Measurements from ENCODE around the gene FOXN3.

FOXN3 gene, protein sequence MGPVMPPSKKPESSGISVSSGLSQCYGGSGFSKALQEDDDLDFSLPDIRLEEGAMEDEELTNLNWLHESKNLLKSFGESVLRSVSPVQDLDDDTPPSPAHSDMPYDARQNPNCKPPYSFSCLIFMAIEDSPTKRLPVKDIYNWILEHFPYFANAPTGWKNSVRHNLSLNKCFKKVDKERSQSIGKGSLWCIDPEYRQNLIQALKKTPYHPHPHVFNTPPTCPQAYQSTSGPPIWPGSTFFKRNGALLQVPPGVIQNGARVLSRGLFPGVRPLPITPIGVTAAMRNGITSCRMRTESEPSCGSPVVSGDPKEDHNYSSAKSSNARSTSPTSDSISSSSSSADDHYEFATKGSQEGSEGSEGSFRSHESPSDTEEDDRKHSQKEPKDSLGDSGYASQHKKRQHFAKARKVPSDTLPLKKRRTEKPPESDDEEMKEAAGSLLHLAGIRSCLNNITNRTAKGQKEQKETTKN

GRCh38 chr14:89417091-89417464 lies at the start of gene FOXN3:
Gene FOXN3, minus strand, starts transcription at chr14:89417233. Its CDS starts 4,757 bp downstream, at chr14:89412476.
- peak; percentile 91 for DNase-seq (ENCODE audit: low spot score)

GRCh38 chr14:89466484-89466883 lies 49.5 kb upstream of the FOXN3 start:
- DNase-seq (ENCODE audit: low spot score), result no peak

DNA sequence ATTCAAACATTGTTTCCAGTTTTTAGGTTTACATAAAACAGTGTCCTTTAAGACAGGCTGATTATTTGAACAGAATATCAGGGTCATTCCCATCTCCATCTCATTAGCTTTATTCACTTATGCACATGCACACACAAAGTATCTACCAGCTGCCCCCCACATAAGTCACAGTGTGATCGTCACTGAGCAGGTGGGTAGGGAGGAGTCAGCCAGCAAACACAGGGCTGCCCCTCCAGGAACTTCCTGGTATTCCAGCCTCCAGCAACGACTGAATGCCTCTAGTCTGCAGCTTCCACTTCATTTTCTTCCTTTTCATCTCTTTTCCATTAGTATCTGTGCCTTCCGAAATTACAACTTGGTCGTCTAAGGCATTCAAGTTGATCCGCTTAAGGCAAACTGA lies 48.8 kb upstream of the FOXN3 start:
- DNase-seq (ENCODE audit: low spot score), result no peak

DNA sequence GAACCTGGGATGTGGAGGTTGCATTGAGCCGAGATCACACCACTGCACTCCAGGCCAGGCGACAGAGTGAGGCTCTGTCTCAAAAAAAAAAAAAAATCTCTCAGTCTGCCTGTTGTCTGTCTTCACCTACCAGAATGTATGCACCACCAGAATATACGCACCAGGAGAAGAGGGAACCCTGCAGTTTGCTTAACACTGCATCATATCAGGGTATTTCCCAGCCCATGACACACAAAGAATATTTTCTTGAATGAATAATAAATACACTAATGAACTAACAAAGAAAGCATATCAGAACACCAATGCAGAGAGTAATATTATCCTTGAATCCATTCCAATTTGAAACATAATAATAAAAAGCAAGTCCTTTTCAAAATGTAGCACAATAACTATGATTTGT lies 44.2 kb upstream of the FOXN3 start:
- no peak for DNase-seq (ENCODE audit: low spot score)

DNA sequence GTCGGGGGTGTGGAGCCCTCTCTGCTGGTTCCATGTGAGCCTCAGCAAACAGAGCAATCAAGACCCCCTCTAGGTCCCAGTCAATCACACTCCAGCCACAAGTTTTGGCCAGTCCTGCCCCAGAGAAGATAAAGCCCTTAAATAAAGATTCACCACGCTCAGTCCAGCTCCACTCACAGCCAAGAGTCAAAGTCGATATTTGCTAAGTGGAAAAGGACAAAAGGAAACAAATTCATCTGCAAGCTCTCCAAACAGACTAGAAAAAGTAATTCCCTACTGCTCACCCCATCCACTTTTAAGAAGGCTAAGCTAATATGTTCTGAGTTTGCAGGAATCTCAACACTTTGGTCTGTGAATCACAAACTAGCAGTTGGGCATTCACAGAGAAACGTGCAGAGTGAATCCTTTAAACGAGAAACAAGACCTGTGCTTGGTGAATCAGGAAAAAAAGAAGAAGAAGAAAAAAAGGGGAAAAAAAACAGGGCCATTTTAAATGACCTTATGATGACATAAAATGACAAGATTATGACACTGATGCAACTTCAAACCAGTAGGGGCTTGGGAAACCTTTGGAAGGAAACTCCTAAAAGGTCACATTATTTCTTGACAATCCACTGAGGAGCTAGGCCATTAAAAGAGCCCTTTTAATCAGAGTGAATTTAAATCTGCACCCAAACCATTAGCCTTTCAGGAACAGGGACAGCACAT lies 41.8 kb upstream of the FOXN3 start:
- no peak for DNase-seq (ENCODE audit: low spot score)

- DNase-seq (ENCODE audit: low spot score), result no peak
Measured at GRCh38 chr14:89457007-89457406, 40.0 kb upstream of the FOXN3 start.

DNA sequence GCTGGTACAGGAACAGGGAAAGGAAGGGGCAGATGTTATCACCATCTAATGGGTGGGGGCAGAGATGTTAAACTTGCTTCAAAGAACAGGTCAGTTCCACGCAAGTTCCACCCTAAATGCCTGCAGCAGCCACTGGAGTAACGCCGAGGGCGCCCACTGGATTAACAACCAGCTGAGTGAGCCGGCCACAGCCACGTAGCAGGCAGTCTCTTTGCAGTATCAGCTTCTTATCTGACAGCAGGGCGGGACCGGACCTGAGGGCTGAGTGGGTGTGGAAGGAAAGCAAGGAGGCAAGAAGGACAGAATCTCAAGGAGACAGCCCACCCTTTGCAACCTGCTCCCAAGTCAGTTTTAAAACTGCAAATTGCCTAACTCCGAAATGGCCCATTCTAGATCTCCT lies 38.4 kb upstream of the FOXN3 start:
- no peak for DNase-seq (ENCODE audit: low spot score)

GRCh38 chr14:89454996-89455395 lies 38.0 kb upstream of the FOXN3 start:
- DNase-seq (ENCODE audit: low spot score), result no peak

DNA sequence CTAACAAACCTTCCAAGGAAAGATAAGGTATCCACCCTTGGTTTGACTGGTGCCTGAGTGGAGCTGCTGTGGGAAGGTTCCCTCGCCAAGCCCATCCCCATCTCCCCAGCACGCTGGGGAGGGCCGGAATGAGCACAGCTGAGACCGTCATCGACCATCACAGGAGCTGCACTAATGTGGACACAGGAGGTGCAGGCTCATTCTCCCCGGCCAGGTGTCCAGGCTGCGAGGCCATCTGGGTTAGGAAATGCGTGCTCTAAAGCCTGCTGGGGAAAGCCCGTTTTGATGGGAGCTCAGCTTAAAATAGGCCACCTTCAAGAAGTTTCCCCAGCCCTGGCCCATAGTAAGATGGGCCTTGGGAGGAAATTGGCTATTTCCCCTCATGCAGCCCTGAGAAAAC lies 35.2 kb upstream of the FOXN3 start:
- DNase-seq (ENCODE audit: low spot score), result no peak

DNA sequence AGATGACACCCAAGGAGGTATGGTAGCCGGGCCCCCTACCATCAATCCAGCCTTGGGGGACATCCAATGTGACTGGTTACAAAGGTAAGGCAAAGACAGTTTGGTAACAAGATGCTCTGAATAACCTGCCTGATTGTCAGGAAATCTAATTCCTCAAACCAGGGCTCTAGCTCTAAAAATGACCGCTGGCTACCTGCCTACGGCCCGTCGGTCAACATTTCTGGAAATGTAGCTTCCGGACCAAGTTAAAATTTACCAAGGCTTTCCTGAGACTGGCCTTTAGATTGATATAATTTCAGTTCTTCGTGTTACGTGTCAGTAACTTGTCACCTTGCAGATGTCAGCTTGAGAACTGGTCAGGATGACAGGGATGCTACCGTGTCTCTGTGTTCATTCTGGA lies 34.2 kb upstream of the FOXN3 start:
- no peak for DNase-seq (ENCODE audit: low spot score)

- no peak for DNase-seq (ENCODE audit: low spot score)
Measured at GRCh38 chr14:89447182-89447944, 30.3 kb upstream of the FOXN3 start.

DNA sequence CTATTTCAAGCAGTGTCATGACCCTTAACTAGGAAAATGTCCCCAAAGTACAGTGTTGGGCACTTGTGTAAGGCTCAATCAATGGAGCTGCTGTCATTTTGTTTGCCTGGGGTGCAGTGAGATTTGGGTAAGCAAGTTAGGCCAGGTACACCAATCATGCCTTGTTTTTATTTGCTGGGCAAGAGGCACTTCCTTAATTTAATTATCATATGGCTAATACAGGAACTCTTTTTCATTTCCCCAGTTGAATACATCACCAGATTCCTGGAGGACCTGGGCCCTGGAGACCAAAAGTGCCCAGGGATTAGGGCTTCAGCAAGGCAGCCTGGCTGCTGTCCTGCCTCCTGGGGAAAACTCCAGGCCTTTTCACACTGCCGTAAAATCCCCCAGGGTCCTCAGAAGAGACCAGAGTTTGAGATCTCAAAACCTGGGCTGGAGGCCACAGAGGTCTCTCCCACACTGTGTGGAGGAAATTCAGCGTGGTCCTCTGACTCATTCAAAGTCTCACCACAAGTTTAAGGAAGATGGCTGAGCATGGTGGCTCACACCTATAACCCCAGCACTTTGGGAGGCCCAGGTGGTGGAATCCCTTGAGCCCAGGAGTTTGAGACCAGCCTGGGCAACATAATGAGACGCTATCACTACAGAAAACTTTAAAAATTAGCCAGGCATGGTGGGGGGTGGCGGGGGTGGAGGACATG lies 28.4 kb upstream of the FOXN3 start:
- DNase-seq (ENCODE audit: low spot score), result no peak

- DNase-seq (ENCODE audit: low spot score), result no peak
Measured at GRCh38 chr14:89444516-89445125, 27.6 kb upstream of the FOXN3 start.

DNA sequence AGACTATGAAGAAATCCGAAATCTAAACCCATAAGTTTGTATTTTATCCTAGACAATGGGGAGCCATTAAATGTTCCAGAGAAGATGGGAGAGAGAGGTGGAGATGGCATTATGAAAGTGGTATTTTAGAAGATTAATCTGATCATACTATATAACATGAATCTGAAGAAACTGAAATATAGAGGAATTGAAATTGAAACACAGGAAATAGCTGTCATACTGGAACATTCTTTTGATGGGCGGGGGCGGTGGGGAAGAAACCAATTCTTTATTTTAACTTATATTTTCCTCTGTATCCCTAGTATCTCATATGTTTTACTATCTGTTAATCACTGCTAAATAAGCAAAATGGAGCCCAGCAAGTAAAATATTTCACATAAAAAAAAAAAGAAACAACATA lies 27.0 kb upstream of the FOXN3 start:
- DNase-seq (ENCODE audit: low spot score), result no peak

- no peak for DNase-seq (ENCODE audit: low spot score)
Measured at GRCh38 chr14:89443042-89443629, 26.1 kb upstream of the FOXN3 start.

DNA sequence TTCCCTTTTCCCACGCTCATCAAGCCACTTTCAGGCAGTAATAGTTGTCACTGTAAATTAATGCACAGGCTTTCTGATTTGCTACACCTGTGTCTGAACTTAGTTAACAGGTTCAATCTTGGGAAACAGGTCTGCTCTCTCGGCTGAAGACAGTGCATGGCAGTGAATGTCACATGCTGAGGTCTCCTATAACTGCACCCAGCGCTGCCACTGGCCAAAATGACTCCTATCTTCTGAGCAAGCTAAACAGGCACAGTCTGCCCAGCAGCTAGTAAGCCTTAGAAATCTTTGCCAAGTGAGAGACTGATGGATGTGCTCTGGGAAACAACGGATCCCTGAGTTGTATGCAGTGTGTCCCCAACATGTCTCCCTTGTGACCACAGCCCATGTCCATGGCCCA lies 25.2 kb upstream of the FOXN3 start:
- DNase-seq (ENCODE audit: low spot score), result no peak

GRCh38 chr14:89440986-89441909 lies 24.2 kb upstream of the FOXN3 start:
- DNase-seq (ENCODE audit: low spot score), result no peak

- DNase-seq (ENCODE audit: low spot score), result no peak
Measured at GRCh38 chr14:89435892-89436656, 19.0 kb upstream of the FOXN3 start.

DNA sequence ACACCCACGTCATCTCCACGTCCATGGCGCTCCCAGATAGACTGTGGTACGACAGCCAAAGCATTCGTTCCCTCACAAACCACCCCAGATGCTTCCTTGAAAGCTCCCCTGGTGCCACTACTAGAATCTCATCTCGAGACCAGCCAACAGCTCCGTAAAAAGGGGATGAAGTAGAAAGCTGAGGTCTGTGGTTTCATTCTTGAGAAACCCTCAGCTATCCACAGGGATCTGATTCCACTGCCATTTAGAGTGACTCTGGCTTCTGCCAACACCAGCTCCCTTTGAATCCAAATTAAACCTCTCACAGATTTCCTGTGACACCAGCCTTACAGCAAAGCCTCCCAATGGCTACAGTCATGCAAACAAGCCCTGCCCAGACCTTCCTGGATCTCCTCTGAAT lies 18.5 kb upstream of the FOXN3 start:
- no peak for DNase-seq (ENCODE audit: low spot score)

Measured in LoVo (cell line).